MM.1S (cell line): ENCODE measurements around the gene MEGF11.

ENCODE experiments used
- EZH2 ChIP-seq: fragments of 300-600 bp; sonication (generic); optimal IDR thresholded peaks from 2 replicates; pipeline ENCODE3; 2017; ENCODE audit warnings: low read depth, mild to moderate bottlenecking, antibody characterized with exemption, low read length, mixed read lengths
- TF ChIP-seq, protein P1 (sequence below): fragments of 300-600 bp; sonication (generic); IDR thresholded peaks from 2 replicates; pipeline ENCODE4 v1.5.1; 2016; ENCODE audit warnings: antibody characterized with exemption, low read length, mixed read lengths

DNA sequence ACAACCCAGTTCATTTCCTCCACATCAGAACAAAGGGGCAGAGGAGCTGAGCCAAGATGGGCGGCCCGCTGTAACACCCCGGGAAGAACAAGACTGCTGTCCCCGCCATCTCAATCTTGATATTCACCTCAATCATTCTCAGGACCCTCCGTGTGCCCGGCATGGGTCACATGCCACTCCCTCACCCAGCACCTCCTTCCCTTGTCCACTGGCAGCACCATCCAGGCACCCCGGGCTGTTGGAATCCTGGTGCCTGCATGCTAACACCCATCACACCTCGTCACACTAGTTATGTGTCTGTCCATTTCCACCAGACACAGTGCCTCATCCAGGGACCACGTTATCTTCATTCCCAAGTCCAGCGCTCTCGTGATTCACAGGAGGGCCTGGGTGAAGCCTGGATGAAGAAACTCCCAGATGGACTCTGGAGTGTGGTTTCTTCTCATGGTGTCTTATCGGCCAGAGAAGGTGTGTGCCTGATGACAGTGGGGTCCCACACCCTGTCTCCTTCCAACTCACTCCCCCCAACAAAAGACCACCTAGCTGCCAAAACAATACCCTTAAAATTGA lies 16.7 kb downstream of the MEGF11 start:
- TF ChIP-seq, protein P1, sequence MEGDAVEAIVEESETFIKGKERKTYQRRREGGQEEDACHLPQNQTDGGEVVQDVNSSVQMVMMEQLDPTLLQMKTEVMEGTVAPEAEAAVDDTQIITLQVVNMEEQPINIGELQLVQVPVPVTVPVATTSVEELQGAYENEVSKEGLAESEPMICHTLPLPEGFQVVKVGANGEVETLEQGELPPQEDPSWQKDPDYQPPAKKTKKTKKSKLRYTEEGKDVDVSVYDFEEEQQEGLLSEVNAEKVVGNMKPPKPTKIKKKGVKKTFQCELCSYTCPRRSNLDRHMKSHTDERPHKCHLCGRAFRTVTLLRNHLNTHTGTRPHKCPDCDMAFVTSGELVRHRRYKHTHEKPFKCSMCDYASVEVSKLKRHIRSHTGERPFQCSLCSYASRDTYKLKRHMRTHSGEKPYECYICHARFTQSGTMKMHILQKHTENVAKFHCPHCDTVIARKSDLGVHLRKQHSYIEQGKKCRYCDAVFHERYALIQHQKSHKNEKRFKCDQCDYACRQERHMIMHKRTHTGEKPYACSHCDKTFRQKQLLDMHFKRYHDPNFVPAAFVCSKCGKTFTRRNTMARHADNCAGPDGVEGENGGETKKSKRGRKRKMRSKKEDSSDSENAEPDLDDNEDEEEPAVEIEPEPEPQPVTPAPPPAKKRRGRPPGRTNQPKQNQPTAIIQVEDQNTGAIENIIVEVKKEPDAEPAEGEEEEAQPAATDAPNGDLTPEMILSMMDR: no peak
- TF ChIP-seq EZH2: no peak
